ENCODE data around the gene OR1L8. TPM values are rescaled to one million over a fixed set of nuclear protein-coding genes. Genes with fewer than 3 reads are reported as not detected.

The OR1L8 gene
- total RNA-seq, 1 experiment from 2014 or later: not detected

GRCh38 chr9:122551371-122551770, 31.8 kb downstream of the OR1L8 start:
- Mint-ChIP-seq H3K27ac (no peak overlapping the region), H3K4me1 (no peaks in the 10 kb centered on the region)

More at GRCh38 chr9:122551371-122551770, 31.8 kb downstream of the OR1L8 start:
- peaks cover 40% of the 10 kb centered on the region for H3K9me3 ChIP-seq (ENCODE audit: control insufficient read depth, low read depth, low read length)
- H3K27me3 ChIP-seq (ENCODE audit: insufficient read depth, low read length): no peaks in the 10 kb centered on the region
- Mint-ChIP-seq H3K36me3 (ENCODE audit: insufficient read depth in 1 of 3, low read depth in 3 of 3) (peaks cover 0 to 35% (median 5%) of the 10 kb centered on the region in 3 experiments; a peak in 5 of 7 replicates), H3K27me3 (ENCODE audit: low read depth) (no peaks in the 10 kb centered on the region; the same call in none of the 2 replicates), H3K4me3 (no peak overlapping the region), H3K9me3 (peaks cover 84 to 90% of the 10 kb centered on the region in 2 experiments)
- no peak overlapping the region for H2BK120ac ChIP-seq (ENCODE audit: low read depth, low read length, poor library complexity, severe bottlenecking)
- H2BK15ac ChIP-seq (ENCODE audit: low read depth, low read length): no peak overlapping the region
- no peak overlapping the region for H4K8ac ChIP-seq (replicated peaks; ENCODE audit: insufficient read length, low read depth, low read length)
- no peak overlapping the region for H3K9ac ChIP-seq (ENCODE audit: extremely low read depth, insufficient read length, low read length)
- DNase-seq: no peak
- H3K56ac ChIP-seq (ENCODE audit: insufficient read length, low read depth, low read length): no peak overlapping the region
- H3K23ac ChIP-seq (ENCODE audit: insufficient read length, low read depth, low read length): no peak overlapping the region
- no peak overlapping the region for H2BK12ac ChIP-seq (ENCODE audit: insufficient read length, low read depth, low read length)
- no peak overlapping the region for H3T11ph ChIP-seq (ENCODE audit: low read length)
- no peak overlapping the region for H2BK20ac ChIP-seq (ENCODE audit: low read depth, low read length, poor library complexity, severe bottlenecking)
- no peak overlapping the region for H3K4ac ChIP-seq (ENCODE audit: low read depth, low read length)
- H3K4me2 ChIP-seq (ENCODE audit: insufficient read depth, insufficient read length, low read length): no peak overlapping the region
- no peak overlapping the region for H3K27ac ChIP-seq (ENCODE audit: insufficient read length, low read depth, low read length)
- H3K79me2 ChIP-seq (ENCODE audit: insufficient read depth, low read length): no peaks in the 10 kb centered on the region
- H2AFZ ChIP-seq (ENCODE audit: low read length): no peak overlapping the region
- no peak overlapping the region for H2BK5ac ChIP-seq (ENCODE audit: insufficient read length, low read length)
- no CpG with 5 or more reads among the region's 5 CpGs for WGBS (ENCODE audit: extremely low coverage, insufficient read length, low lambda C conversion rate)
- H4K20me1 ChIP-seq (ENCODE audit: control insufficient read depth, insufficient read depth, insufficient read length): no peaks in the 10 kb centered on the region
- no peaks in the 10 kb centered on the region for H3K4me1 ChIP-seq (ENCODE audit: insufficient read depth, low read length)
- H3K14ac ChIP-seq (ENCODE audit: insufficient read depth, low read length): no peak overlapping the region
- H4K91ac ChIP-seq (ENCODE audit: insufficient read length, low read depth, low read length): no peak overlapping the region
- no peak overlapping the region for H3K18ac ChIP-seq (ENCODE audit: insufficient read length, low read depth, low read length)
- H4K5ac ChIP-seq (ENCODE audit: insufficient read length, low read depth, low read length): no peak overlapping the region
- no peak for TF ChIP-seq CTCF (conservative IDR thresholded peaks at IDR 0.05)
- no peaks in the 10 kb centered on the region for H3K79me1 ChIP-seq (ENCODE audit: insufficient read depth, low read depth, low read length, poor library complexity, severe bottlenecking)
- H2AK5ac ChIP-seq (ENCODE audit: insufficient read length, low read length): no peak overlapping the region
- no peaks in the 10 kb centered on the region for H3K23me2 ChIP-seq (ENCODE audit: insufficient read length, low read depth, low read length, poor library complexity, severe bottlenecking)

Data from H9 (cell line).